Breast epithelium (tissue), 4 donors: ENCODE results near the gene GPC6. TPM values are rescaled to one million over a fixed set of nuclear protein-coding genes. Genes with fewer than 3 reads are reported as not detected.

Experiments
- DNase-seq, 2 donors: peaks; one replicate each; pipeline ENCODE4 v3.0.0-alpha.2; 2019; ENCODE audit warnings: low spot score in 2 of 2
- H3K27ac ChIP-seq, 2 donors: fragments of 200-600 bp; sonication (generic) in 1 of 2; one replicate each; pipeline ENCODE4 v1.5.1; 2016 to 2019; ENCODE audit warnings: mild to moderate bottlenecking in 1 of 2
- H3K27me3 ChIP-seq, 2 donors: fragments of 200-600 bp; sonication (generic) in 1 of 2; one replicate each; pipeline versions ENCODE4 v1.5.1 to v1.6.0; 2017 to 2019; ENCODE audit warnings: control low read depth in 1 of 2, mild to moderate bottlenecking in 1 of 2
- H3K36me3 ChIP-seq: fragments of 200-600 bp; one replicate; pipeline ENCODE4 v1.5.1; 2019
- H3K4me1 ChIP-seq, 2 donors: fragments of 200-600 bp; sonication (generic); one replicate each; pipeline ENCODE4 v1.5.1; 2016 to 2019; ENCODE audit warnings: control low read depth in 1 of 2
- H3K4me3 ChIP-seq, 3 donors: fragments of 200-600 bp; sonication (generic); 1 replicate in 2 of 3; 2 replicates in 1 of 3; pipeline ENCODE4 v1.5.1; 2016 to 2019; ENCODE audit warnings: mild to moderate bottlenecking in 3 of 3, moderate library complexity in 2 of 3
- H3K9me3 ChIP-seq, 2 donors: fragments of 200-600 bp; sonication (generic) in 1 of 2; one replicate each; pipeline ENCODE4 v1.5.1; 2016 to 2019; ENCODE audit warnings: control low read depth in 1 of 2
- CTCF ChIP-seq, 3 donors: fragments of 450-650 bp; IDR thresholded peaks; one replicate each; pipeline ENCODE4 v1.5.1; 2016 to 2017; ENCODE audit warnings: antibody characterized with exemption in 3 of 3, mild to moderate bottlenecking in 3 of 3, moderate library complexity in 3 of 3
- POLR2A ChIP-seq: fragments of 450-650 bp; IDR thresholded peaks from one replicate; pipeline ENCODE4 v1.6.1; 2016; ENCODE audit warnings: antibody characterized with exemption, mild to moderate bottlenecking, moderate library complexity
- POLR2AphosphoS5 ChIP-seq, 3 donors: sonication (generic); formaldehyde crosslinking; IDR thresholded peaks; one replicate each; pipeline ENCODE4 v1.6.1; 2017; ENCODE audit warnings: antibody characterized with exemption in 3 of 3
- intact Hi-C: fragments of 100-400 bp; cut with DNase I; formaldehyde crosslinking; loops from one replicate; pipeline ENCODE4 v1.15.1; 2023; ENCODE audit warnings: low total_unique reads
- total RNA-seq, 3 donors: library from RNA; depleted of rRNA; stranded (reverse); fragments of >200 nt; gene quantifications; one replicate each; pipeline ENCODE4 v1.1.0, GENCODE V29; 2016

The GPC6 gene
- total RNA-seq, 3 donors from 2014 or later, result 3.5 to 44.0 (median 4.9) TPM

- Histone ChIP-seq H3K27ac (no peak overlapping the region), H3K36me3 (no peaks in the 10 kb centered on the region), H3K9me3 (no peaks in the 10 kb centered on the region), H3K27me3 (no peaks in the 10 kb centered on the region), H3K4me1 (no peaks in the 10 kb centered on the region), H3K4me3 (no peak overlapping the region)
- TF ChIP-seq CTCF (IDR thresholded peaks at IDR 0.05) (no peak), POLR2A (no peak), POLR2AphosphoS5 (IDR thresholded peaks at IDR 0.05) (no peak)
- intact Hi-C loops, result no loop called here
- DNase-seq, result no peak
Observed at GRCh38 chr13:94033098-94033497, 806.5 kb downstream of the GPC6 start.

- TF ChIP-seq POLR2AphosphoS5 (IDR thresholded peaks at IDR 0.05) (no peak), CTCF (IDR thresholded peaks at IDR 0.05) (no peak), POLR2A (no peak)
- intact Hi-C loops, result no loop called here
- H3K36me3 ChIP-seq, result no peaks in the 10 kb centered on the region
Observed at GRCh38 chr13:94033830-94034642, 807.4 kb downstream of the GPC6 start.

GRCh38 chr13:94050039-94050438, 823.4 kb downstream of the GPC6 start:
- intact Hi-C loops, result no loop called here
- DNase-seq, result no peak
- Histone ChIP-seq H3K27ac (no peak overlapping the region), H3K9me3 (no peaks in the 10 kb centered on the region), H3K36me3 (no peaks in the 10 kb centered on the region), H3K27me3 (no peaks in the 10 kb centered on the region), H3K4me1 (no peaks in the 10 kb centered on the region), H3K4me3 (no peak overlapping the region)
- no peak for TF ChIP-seq POLR2AphosphoS5 (IDR thresholded peaks at IDR 0.05)
- TF ChIP-seq POLR2A, result no peak
- no peak for TF ChIP-seq CTCF (IDR thresholded peaks at IDR 0.05)

More at GRCh38 chr13:94033830-94034642, 807.4 kb downstream of the GPC6 start:
- H3K27ac ChIP-seq, result no peak overlapping the region
- no peaks in the 10 kb centered on the region for H3K9me3 ChIP-seq
- no peaks in the 10 kb centered on the region for H3K4me1 ChIP-seq
- DNase-seq, result no peak
- H3K4me3 ChIP-seq, result no peak overlapping the region
- H3K27me3 ChIP-seq, result no peaks in the 10 kb centered on the region

GRCh38 chr13:94050686-94051085, 824.1 kb downstream of the GPC6 start:
- no peak for DNase-seq
- no peaks in the 10 kb centered on the region for H3K4me1 ChIP-seq
- no peak overlapping the region for H3K27ac ChIP-seq
- H3K9me3 ChIP-seq, result no peaks in the 10 kb centered on the region
- H3K27me3 ChIP-seq, result no peaks in the 10 kb centered on the region
- no peak overlapping the region for H3K4me3 ChIP-seq
- no peaks in the 10 kb centered on the region for H3K36me3 ChIP-seq
- intact Hi-C loops, result no loop called here
- TF ChIP-seq POLR2A (no peak), CTCF (IDR thresholded peaks at IDR 0.05) (no peak), POLR2AphosphoS5 (IDR thresholded peaks at IDR 0.05) (no peak)

GRCh38 chr13:94053986-94054593, 827.5 kb downstream of the GPC6 start:
- intact Hi-C loops, result no loop called here
- DNase-seq, result no peak
- H3K27me3 ChIP-seq, result no peaks in the 10 kb centered on the region

More at GRCh38 chr13:94053986-94054593, 827.5 kb downstream of the GPC6 start:
- Histone ChIP-seq H3K4me1 (no peaks in the 10 kb centered on the region), H3K4me3 (no peak overlapping the region), H3K27ac (no peak overlapping the region), H3K9me3 (no peaks in the 10 kb centered on the region), H3K36me3 (no peaks in the 10 kb centered on the region)
- no peak for TF ChIP-seq POLR2AphosphoS5 (IDR thresholded peaks at IDR 0.05)
- no peak for TF ChIP-seq POLR2A
- TF ChIP-seq CTCF (IDR thresholded peaks at IDR 0.05), result no peak
